HepG2 (cell line): ENCODE results near the gene TAS2R60. TPM values are rescaled to one million over a fixed set of nuclear protein-coding genes. Genes with fewer than 3 reads are reported as not detected.

Source experiments
- ATAD3A ChIP-seq: sonication (generic); formaldehyde crosslinking; IDR thresholded peaks from 2 replicates; pipeline ENCODE4 v1.4.0; 2020; ENCODE audit warnings: missing genetic modification reagents
- CCDC6 ChIP-seq: sonication (generic); formaldehyde crosslinking; IDR thresholded peaks from 2 replicates; pipeline ENCODE4 v1.8.1; 2022; ENCODE audit warnings: mild to moderate bottlenecking, missing genetic modification reagents, moderate library complexity
- CENPX ChIP-seq: sonication (generic); formaldehyde crosslinking; IDR thresholded peaks from 2 replicates; pipeline ENCODE4 v1.9.0; 2021; ENCODE audit warnings: mild to moderate bottlenecking, missing genetic modification reagents, moderate library complexity
- DPF2 ChIP-seq: sonication (generic); formaldehyde crosslinking; IDR thresholded peaks from 2 replicates; pipeline ENCODE4 v1.4.0; 2020; ENCODE audit warnings: mild to moderate bottlenecking, low read depth, missing genetic modification reagents, borderline replicate concordance
- FOSL1 ChIP-seq: sonication (generic); formaldehyde crosslinking; IDR thresholded peaks from 2 replicates; pipeline ENCODE4 v1.9.0; 2021; ENCODE audit warnings: missing genetic modification reagents, borderline replicate concordance
- GPBP1L1 ChIP-seq: sonication (generic); formaldehyde crosslinking; IDR thresholded peaks from 2 replicates; pipeline ENCODE4 v1.5.0; 2020; ENCODE audit warnings: mild to moderate bottlenecking, missing genetic modification reagents
- HIVEP1 ChIP-seq: sonication (generic); formaldehyde crosslinking; IDR thresholded peaks from 2 replicates; pipeline ENCODE4 v1.4.0; 2020; ENCODE audit warnings: mild to moderate bottlenecking, missing genetic modification reagents
- JUN ChIP-seq: sonication (generic); formaldehyde crosslinking; IDR thresholded peaks from 2 replicates; pipeline ENCODE4 v1.4.0; 2020; ENCODE audit warnings: mild to moderate bottlenecking, missing genetic modification reagents
- KDM3A ChIP-seq: IDR thresholded peaks from 2 replicates; pipeline ENCODE4 v1.6.1; 2018; ENCODE audit warnings: low read depth, missing compliant biosample characterization
- MXI1 ChIP-seq: IDR thresholded peaks from 3 replicates; pipeline ENCODE4 v1.6.1; 2012; ENCODE audit warnings: low read depth, low read length, inconsistent platforms, borderline replicate concordance
- MYNN ChIP-seq: sonication (generic); formaldehyde crosslinking; IDR thresholded peaks from 2 replicates; pipeline ENCODE4 v1.4.0; 2020; ENCODE audit warnings: mild to moderate bottlenecking, low read depth, missing genetic modification reagents
- RORA ChIP-seq: sonication (generic); formaldehyde crosslinking; IDR thresholded peaks from 2 replicates; pipeline ENCODE4 v1.5.0; 2020; ENCODE audit warnings: mild to moderate bottlenecking, missing genetic modification reagents, moderate library complexity
- SOX5 ChIP-seq: IDR thresholded peaks from 2 replicates; pipeline ENCODE4 v1.6.1; 2016; ENCODE audit warnings: borderline replicate concordance
- SPEN ChIP-seq: sonication (generic); formaldehyde crosslinking; IDR thresholded peaks from 2 replicates; pipeline ENCODE4 v1.5.1; 2020; ENCODE audit warnings: low read depth, mild to moderate bottlenecking, missing genetic modification reagents
- ZFAT ChIP-seq: sonication (generic); formaldehyde crosslinking; conservative IDR thresholded peaks from 2 replicates; pipeline ENCODE4 v1.8.1; 2023; ENCODE audit warnings: missing genetic modification reagents, inconsistent platforms
- ZKSCAN5 ChIP-seq: sonication (generic); formaldehyde crosslinking; IDR thresholded peaks from 2 replicates; pipeline ENCODE4 v1.5.1; 2020; ENCODE audit warnings: mild to moderate bottlenecking, missing genetic modification reagents
- ZNF235 ChIP-seq: sonication (generic); formaldehyde crosslinking; IDR thresholded peaks from 2 replicates; pipeline ENCODE4 v1.8.1; 2023; ENCODE audit warnings: mild to moderate bottlenecking, missing genetic modification reagents, borderline replicate concordance
- ZNF430 ChIP-seq: sonication (generic); formaldehyde crosslinking; IDR thresholded peaks from 2 replicates; pipeline ENCODE4 v1.9.0; 2021; ENCODE audit warnings: mild to moderate bottlenecking, missing genetic modification reagents
- ZNF513 ChIP-seq: sonication (generic); formaldehyde crosslinking; conservative IDR thresholded peaks from 2 replicates; pipeline ENCODE4 v1.5.0; 2020; ENCODE audit warnings: missing genetic modification reagents
- ZNF552 ChIP-seq: sonication (generic); formaldehyde crosslinking; IDR thresholded peaks from 2 replicates; pipeline ENCODE4 v1.9.0; 2022; ENCODE audit warnings: missing genetic modification reagents, mild to moderate bottlenecking, borderline replicate concordance
- ZNF609 ChIP-seq: sonication (generic); formaldehyde crosslinking; IDR thresholded peaks from 2 replicates; pipeline ENCODE4 v1.4.0; 2020; ENCODE audit warnings: mild to moderate bottlenecking, missing genetic modification reagents, borderline replicate concordance
- ZNF670 ChIP-seq: sonication (generic); formaldehyde crosslinking; IDR thresholded peaks from 2 replicates; pipeline ENCODE4 v1.8.0; 2022; ENCODE audit warnings: mild to moderate bottlenecking, missing genetic modification reagents, borderline replicate concordance
- polyA plus RNA-seq, 8 experiments: library from polyadenylated mRNA; depleted of rRNA in 3 of 8; stranded (reverse) in 7 of 8; unstranded in 1 of 8; fragments of >200 nt; fragmentation: Illumina TruSeq in 4 of 8; extraction: Trizol in 4 of 8; gene quantifications; 2 replicates each; pipeline versions ENCODE4 v1.2.1 to v1.2.3, GENCODE V29; 2011 to 2016; ENCODE audit warnings: low read depth in 4 of 8, missing spikeins in 1 of 8, mixed read lengths in 1 of 8; ENCODE audit not compliant: insufficient read depth in 1 of 8
- total RNA-seq, 5 experiments: library from RNA; depleted of rRNA; stranded (reverse); fragments of >200 nt; fragmentation: Illumina TruSeq; extraction: Trizol; gene quantifications; 2 replicates each; pipeline ENCODE4 v1.2.3, GENCODE V29; 2016; ENCODE audit warnings: low read depth in 1 of 5

The TAS2R60 gene
- total and polyA plus RNA-seq, 2 of the 13 experiments (the other 11 are each of a cell fraction or from before 2014, with no cell fraction given), result not detected

GRCh38 chr7:143395187-143396149 lies 47.8 kb upstream of the TAS2R60 start (continued):
- TF ChIP-seq GPBP1L1 (CRISPR knock-in tag) (no peak), KDM3A (CRISPR knock-in tag) (peak; percentile 43; the same call in 1 of the 2 replicates), ZNF513 (no peak), ZNF235 (CRISPR knock-in tag) (no peak), ZFAT (CRISPR knock-in tag) (no peak), JUN (CRISPR knock-in tag) (no peak), SOX5 (CRISPR knock-in tag) (peak; percentile 95), ZNF670 (no peak; the same call in 1 of the 2 replicates), CCDC6 (CRISPR knock-in tag) (no peak), ZNF430 (CRISPR knock-in tag) (no peak), ZKSCAN5 (CRISPR knock-in tag) (0 out of 2 replicates have a peak, but pooled peaks have one; percentile 51), MYNN (CRISPR knock-in tag) (no peak), ATAD3A (CRISPR knock-in tag) (no peak), ZNF552 (CRISPR knock-in tag) (no peak), FOSL1 (CRISPR knock-in tag) (no peak), HIVEP1 (peak; percentile 50; the same call in 1 of the 2 replicates), ZNF609 (peak; percentile 74; the same call in 1 of the 2 replicates), MXI1 (no peak), RORA (CRISPR knock-in tag) (no peak), DPF2 (CRISPR knock-in tag) (peak; percentile 78), CENPX (CRISPR knock-in tag) (no peak), SPEN (peak; percentile 60; the same call in 1 of the 2 replicates)
